Fibroblast of lung (primary cell): Measurements from ENCODE around the gene ENOX1.

ENCODE experiments used
- CTCF ChIP-seq, 2 donors: IDR thresholded peaks in 1 of 2; conservative IDR thresholded peaks in 1 of 2; 1 replicate in 1 of 2; 2 replicates in 1 of 2; pipeline ENCODE4 v1.5.1; 2011 to 2012; ENCODE audit warnings: low read length in 2 of 2, control low read depth in 1 of 2, inconsistent platforms in 1 of 2, low read depth in 1 of 2, mild to moderate bottlenecking in 1 of 2
- EZH2 ChIP-seq: IDR thresholded peaks from 2 replicates; pipeline ENCODE4 v1.5.1; 2012; ENCODE audit warnings: low read length, control low read depth, mild to moderate bottlenecking; ENCODE audit errors: missing control alignments

- TF ChIP-seq CTCF (conservative IDR thresholded peaks at IDR 0.05 in 1 of 2, IDR thresholded peaks at IDR 0.05 in 1 of 2; ENCODE audit: low read depth in 1 of 2, low read length in 2 of 2) = no peak
- no peak for TF ChIP-seq EZH2
These were observed 190.8 kb downstream of the ENOX1 start for GRCh38 chr13:43596006-43596405.
